ENCODE measurements around the gene ST6GALNAC2.

GRCh38 chr17:76560877-76561221 lies 24.8 kb downstream of the ST6GALNAC2 start:
- TF ChIP-seq POLR2A (IDR thresholded peaks at IDR 0.05; ENCODE audit: low read depth, low read length) = no peak
- no peak for TF ChIP-seq POLR2AphosphoS5 (IDR thresholded peaks at IDR 0.05; ENCODE audit: low read depth, low read length)
- no peak for TF ChIP-seq TAF1 (IDR thresholded peaks at IDR 0.05; ENCODE audit: low read depth, low read length)
- TF ChIP-seq POU2F2 (IDR thresholded peaks at IDR 0.05; ENCODE audit: low read depth, low read length) = no peak
- TF ChIP-seq SPI1 (IDR thresholded peaks at IDR 0.05; ENCODE audit: low read depth, low read length) = no peak
- TF ChIP-seq PAX5 (IDR thresholded peaks at IDR 0.05; ENCODE audit: insufficient read depth, low read length, severe bottlenecking) = no peak
